HCT116 (cell line): ENCODE measurements around the gene MAL.

Source experiments
- ATF3 ChIP-seq: IDR thresholded peaks from 2 replicates; pipeline ENCODE4 v1.6.1; 2012
- CTCF ChIP-seq, 3 experiments: fragments of 200-600 bp in 1 of 3; sonication (generic) in 1 of 3; IDR thresholded peaks in 2 of 3; conservative IDR thresholded peaks in 1 of 3; 2 replicates each; pipeline ENCODE4 v1.5.1; 2012 to 2017; ENCODE audit warnings: low read depth in 2 of 3, low read length in 2 of 3, antibody characterized with exemption in 1 of 3, borderline replicate concordance in 1 of 3, control low read depth in 1 of 3, mild to moderate bottlenecking in 1 of 3, mixed read lengths in 1 of 3, mixed run types in 1 of 3, moderate library complexity in 1 of 3; ENCODE audit not compliant: insufficient read depth in 1 of 3
- EGR1 ChIP-seq: IDR thresholded peaks from 2 replicates; pipeline ENCODE4 v1.6.1; 2012; ENCODE audit warnings: low read depth
- EZH2 ChIP-seq: fragments of 200-600 bp; sonication (generic); IDR thresholded peaks from 2 replicates; pipeline ENCODE4 v1.6.1; 2017; ENCODE audit warnings: antibody characterized with exemption, mixed run types
- EZH2phosphoT487 ChIP-seq: fragments of 200-600 bp; IDR thresholded peaks from 2 replicates; pipeline ENCODE4 v1.6.1; 2018; ENCODE audit warnings: antibody characterized with exemption, borderline replicate concordance
- MAX ChIP-seq: IDR thresholded peaks from 2 replicates; pipeline ENCODE4 v1.6.1; 2012
- POLR2A ChIP-seq: IDR thresholded peaks from 2 replicates; pipeline ENCODE4 v1.7.0; 2011; ENCODE audit warnings: borderline replicate concordance; ENCODE audit not compliant: insufficient read depth, insufficient read length; ENCODE audit errors: extremely low read depth
- POLR2AphosphoS5 ChIP-seq: IDR thresholded peaks from 2 replicates; pipeline ENCODE4 v1.6.1; 2011; ENCODE audit warnings: mild to moderate bottlenecking, low read depth, low read length, moderate library complexity
- RAD21 ChIP-seq: IDR thresholded peaks from 2 replicates; pipeline ENCODE4 v1.6.1; 2012; ENCODE audit warnings: low read depth, mild to moderate bottlenecking
- REST ChIP-seq: IDR thresholded peaks from 2 replicates; pipeline ENCODE4 v1.6.1; 2012; ENCODE audit warnings: low read depth
- SRF ChIP-seq: IDR thresholded peaks from 2 replicates; pipeline ENCODE4 v1.6.1; 2012; ENCODE audit warnings: low read depth
- TCF7L2 ChIP-seq: IDR thresholded peaks from 2 replicates; pipeline ENCODE4 v1.7.0; 2011; ENCODE audit warnings: borderline replicate concordance, inconsistent platforms; ENCODE audit not compliant: insufficient read depth, insufficient read length; ENCODE audit errors: extremely low read depth
- ZBTB33 ChIP-seq: IDR thresholded peaks from 2 replicates; pipeline ENCODE4 v1.6.1; 2011; ENCODE audit warnings: mild to moderate bottlenecking, low read length, moderate library complexity; ENCODE audit not compliant: insufficient replicate concordance; ENCODE audit errors: extremely low read depth
- ZNF274 ChIP-seq: fragments of 200-500 bp; sonication (Bioruptor generic); IDR thresholded peaks from 2 replicates; pipeline ENCODE4 v1.6.1; 2014; ENCODE audit warnings: mild to moderate bottlenecking, low read depth, low read length, inconsistent platforms

- no peak for TF ChIP-seq CTCF (IDR thresholded peaks at IDR 0.05 in 2 of 3, conservative IDR thresholded peaks at IDR 0.05 in 1 of 3; ENCODE audit: borderline replicate concordance in 1 of 3, insufficient read depth in 1 of 3, low read depth in 2 of 3, low read length in 2 of 3)
- no peak for TF ChIP-seq REST
- TF ChIP-seq ZNF274 = no peak
- no peak for TF ChIP-seq POLR2A
- TF ChIP-seq SRF = no peak
- no peak for TF ChIP-seq RAD21
- TF ChIP-seq EZH2phosphoT487 = no peak
- TF ChIP-seq TCF7L2 = no peak
- TF ChIP-seq MAX = no peak
- no peak for TF ChIP-seq EZH2
- TF ChIP-seq EGR1 = no peak
- no peak for TF ChIP-seq ZBTB33
- no peak for TF ChIP-seq POLR2AphosphoS5
- TF ChIP-seq ATF3 = no peak
Observed at GRCh38 chr2:95087379-95087778, 61.9 kb downstream of the MAL start.
